Measurements from ENCODE around the gene STK25.
"Not testable (repeated sequence)": the region's sequence is repeated elsewhere in the genome, so short reads cannot be mapped to it uniquely, and the experiment has no call there.

Gene STK25

GRCh38 chr2:241506793-241507429 lies 1.5 kb downstream of the STK25 start:
- FAIRE-seq (no peak), DNase-seq (ENCODE audit: insufficient read length, low spot score) (no peak)
- TF ChIP-seq, protein P1, sequence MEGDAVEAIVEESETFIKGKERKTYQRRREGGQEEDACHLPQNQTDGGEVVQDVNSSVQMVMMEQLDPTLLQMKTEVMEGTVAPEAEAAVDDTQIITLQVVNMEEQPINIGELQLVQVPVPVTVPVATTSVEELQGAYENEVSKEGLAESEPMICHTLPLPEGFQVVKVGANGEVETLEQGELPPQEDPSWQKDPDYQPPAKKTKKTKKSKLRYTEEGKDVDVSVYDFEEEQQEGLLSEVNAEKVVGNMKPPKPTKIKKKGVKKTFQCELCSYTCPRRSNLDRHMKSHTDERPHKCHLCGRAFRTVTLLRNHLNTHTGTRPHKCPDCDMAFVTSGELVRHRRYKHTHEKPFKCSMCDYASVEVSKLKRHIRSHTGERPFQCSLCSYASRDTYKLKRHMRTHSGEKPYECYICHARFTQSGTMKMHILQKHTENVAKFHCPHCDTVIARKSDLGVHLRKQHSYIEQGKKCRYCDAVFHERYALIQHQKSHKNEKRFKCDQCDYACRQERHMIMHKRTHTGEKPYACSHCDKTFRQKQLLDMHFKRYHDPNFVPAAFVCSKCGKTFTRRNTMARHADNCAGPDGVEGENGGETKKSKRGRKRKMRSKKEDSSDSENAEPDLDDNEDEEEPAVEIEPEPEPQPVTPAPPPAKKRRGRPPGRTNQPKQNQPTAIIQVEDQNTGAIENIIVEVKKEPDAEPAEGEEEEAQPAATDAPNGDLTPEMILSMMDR (IDR thresholded peaks at IDR 0.05; ENCODE audit: insufficient read depth, missing control alignments) = no peak

DNA sequence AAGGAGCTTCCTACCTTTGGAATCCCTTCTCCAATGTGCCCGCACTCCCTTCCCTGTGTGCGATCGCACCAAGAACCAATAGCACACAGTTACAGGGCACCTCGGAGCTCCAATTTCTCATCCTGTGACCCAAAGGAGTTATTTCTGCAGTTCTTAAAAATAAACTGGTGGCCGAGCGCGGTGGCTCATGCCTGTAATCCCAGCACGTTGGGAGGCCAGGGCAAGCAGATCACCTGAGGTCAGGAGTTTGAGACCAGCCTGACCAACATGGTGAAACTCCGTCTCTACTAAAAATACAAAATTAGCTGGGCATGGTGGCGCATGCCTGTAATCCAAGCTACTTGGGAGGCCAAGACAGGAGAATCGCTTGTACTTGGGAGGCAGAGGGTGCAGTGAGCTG lies 2.1 kb downstream of the STK25 start:
- DNase-seq (ENCODE audit: insufficient read length, low spot score); FAIRE-seq: not testable (repeated sequence)

DNA sequence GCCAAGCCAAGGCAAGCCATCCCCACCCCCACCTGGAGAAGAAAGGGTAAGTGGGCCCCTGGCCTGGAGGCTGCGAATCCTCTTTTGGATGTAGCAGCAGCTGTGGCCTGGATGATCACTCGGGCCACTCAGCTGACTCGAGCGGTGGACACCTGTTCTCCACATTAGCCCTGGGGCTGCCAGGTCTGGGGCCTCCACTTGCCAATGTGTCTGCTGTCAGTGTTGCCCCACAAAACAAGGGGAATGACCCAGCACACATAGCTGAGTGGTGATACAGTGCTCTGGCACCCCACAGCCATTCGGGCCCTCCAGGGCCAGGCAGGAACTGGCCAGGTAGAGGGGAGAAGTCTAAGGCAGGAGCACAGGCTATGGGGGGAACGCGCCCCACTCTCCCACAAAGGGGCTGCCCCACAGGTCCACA lies 2.6 kb downstream of the STK25 start:
- TF ChIP-seq, protein P1 (IDR thresholded peaks at IDR 0.05; ENCODE audit: insufficient read depth, missing control alignments) = no peak
- DNase-seq (ENCODE audit: insufficient read length, low spot score) (no peak), FAIRE-seq (no peak)

- TF ChIP-seq, protein P1 (IDR thresholded peaks at IDR 0.05; ENCODE audit: insufficient read depth, missing control alignments) = no peak
- DNase-seq (ENCODE audit: insufficient read length, low spot score) = no peak
- FAIRE-seq = no peak
Observed at GRCh38 chr2:241505086-241505780, 3.2 kb downstream of the STK25 start.

GRCh38 chr2:241503776-241504392 lies 4.5 kb downstream of the STK25 start:
- TF ChIP-seq, protein P1 (IDR thresholded peaks at IDR 0.05; ENCODE audit: insufficient read depth, missing control alignments) = no peak
- no peak for FAIRE-seq
- DNase-seq (ENCODE audit: insufficient read length, low spot score) = no peak

DNA sequence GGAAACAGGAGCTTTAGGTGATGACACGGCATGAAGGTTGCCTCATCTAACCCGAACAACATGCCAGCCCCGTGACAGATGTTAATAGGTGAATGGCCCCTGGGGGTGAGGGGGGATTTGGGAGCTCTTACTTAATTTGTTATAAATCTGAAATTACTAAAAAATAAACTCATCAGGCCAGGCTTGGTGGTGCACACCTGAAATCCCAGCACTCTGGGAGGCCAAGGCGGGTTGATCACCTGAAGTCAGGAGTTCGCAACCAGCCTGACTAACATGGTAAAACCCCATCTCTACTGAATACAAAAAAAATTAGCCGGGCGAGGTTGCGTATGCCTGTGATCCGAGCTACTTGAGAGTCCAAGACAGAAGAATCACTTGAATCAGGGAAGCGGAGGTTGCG lies 6.1 kb downstream of the STK25 start:
- TF ChIP-seq, protein P1 (IDR thresholded peaks at IDR 0.05; ENCODE audit: insufficient read depth, missing control alignments) = no peak
- DNase-seq (ENCODE audit: insufficient read length, low spot score) (no peak), FAIRE-seq (no peak)

DNA sequence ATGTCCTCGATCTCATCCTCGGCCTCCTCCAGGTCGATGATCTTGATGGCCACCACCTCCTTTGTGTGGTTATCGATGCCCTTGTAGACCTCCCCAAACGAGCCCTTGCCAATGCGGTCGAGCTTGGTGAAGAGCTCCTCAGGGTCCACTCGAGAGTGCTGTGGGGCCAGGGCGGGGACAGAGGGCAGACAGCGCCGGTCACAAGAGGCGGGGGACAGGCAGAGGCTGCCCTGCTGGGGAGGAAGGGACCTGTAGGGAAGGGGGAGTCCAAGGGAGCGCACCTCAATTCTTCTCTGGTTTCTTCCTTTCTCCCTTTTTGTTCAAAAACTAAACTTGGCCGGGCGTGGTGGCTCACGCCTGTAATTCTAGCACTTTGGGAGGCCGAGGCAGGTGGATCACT lies 6.8 kb downstream of the STK25 start:
- FAIRE-seq (no peak), DNase-seq (ENCODE audit: insufficient read length, low spot score) (no peak)
- TF ChIP-seq, protein P1 (IDR thresholded peaks at IDR 0.05; ENCODE audit: insufficient read depth, missing control alignments) = no peak

Data from D721Med (cell line).